H1 (cell line): ENCODE measurements around the gene EIF2B1. TPM values are rescaled to one million over a fixed set of nuclear protein-coding genes. Genes with fewer than 3 reads are reported as not detected.

Source experiments
- EP300 ChIP-seq, 2 experiments: IDR thresholded peaks; 1 replicate in 1 of 2; 2 replicates in 1 of 2; pipeline ENCODE4 v1.6.1; 2011 to 2012; ENCODE audit warnings: low read depth in 2 of 2, low read length in 2 of 2, mild to moderate bottlenecking in 2 of 2, borderline replicate concordance in 1 of 2, inconsistent platforms in 1 of 2, moderate library complexity in 1 of 2
- PHF8 ChIP-seq: fragments of 200-600 bp; sonication (generic); conservative IDR thresholded peaks from 2 replicates; pipeline ENCODE4 v1.7.1; 2012; ENCODE audit warnings: low read depth, mild to moderate bottlenecking, inconsistent platforms, low read length, moderate library complexity
- RFX5 ChIP-seq: IDR thresholded peaks from 2 replicates; pipeline ENCODE4 v1.6.1; 2011; ENCODE audit warnings: low read depth, low read length, improper control_type of control experiment, borderline replicate concordance
- polyA plus RNA-seq, 7 experiments: library from polyadenylated mRNA; depleted of rRNA in 3 of 7; stranded (reverse) in 5 of 7; unstranded in 2 of 7; fragments of >200 nt in 5 of 7; fragments of 200-250 nt in 2 of 7; gene quantifications; 1 replicate in 5 of 7; 2 replicates in 1 of 7; 4 replicates in 1 of 7; pipeline versions ENCODE4 v1.2.1 to v1.2.3, GENCODE V29; 2011 to 2013; ENCODE audit warnings: missing spikeins in 2 of 7, mixed read lengths in 2 of 7
- total RNA-seq: library from RNA; stranded (reverse); fragmentation: NEBNext Ultra II Directional; extraction: Animal tissue kit (Norgen Biotek cat#: 25700); gene quantifications from 2 replicates; pipeline ENCODE4 v1.2.1, GENCODE V29; 2021

EIF2B1 gene
- total and polyA plus RNA-seq, 2 of the 8 experiments (the other 6 are each of a cell fraction or from before 2014, with no cell fraction given), result 24.9 to 49.9 TPM

DNA sequence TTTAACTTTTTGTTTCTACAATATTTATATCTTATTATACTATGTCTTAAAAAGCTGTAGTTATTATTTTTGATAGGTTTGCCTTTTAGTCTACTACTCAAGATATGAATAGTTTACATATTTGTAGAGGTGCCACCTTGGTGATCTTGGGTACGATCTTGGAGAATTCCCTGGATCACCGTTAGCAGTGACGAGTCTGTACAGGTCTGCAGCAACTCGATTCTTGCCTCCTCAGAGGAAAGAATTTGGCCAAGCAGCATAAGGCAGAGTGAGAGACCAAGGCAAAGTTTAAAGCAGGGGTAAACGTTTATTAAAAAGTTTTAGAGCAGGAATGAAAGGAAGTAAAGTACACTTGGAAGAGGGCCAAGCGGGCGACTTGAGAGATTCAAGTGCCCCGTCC is 34.3 kb upstream of the EIF2B1 start (continued):
- TF ChIP-seq EP300 (IDR thresholded peaks at IDR 0.05; ENCODE audit: borderline replicate concordance in 1 of 2, low read depth in 2 of 2, low read length in 2 of 2) (no peak), PHF8 (no peak), RFX5 (no peak)
